ENCODE results near the gene CTNND2.

The CTNND2 gene

DNA sequence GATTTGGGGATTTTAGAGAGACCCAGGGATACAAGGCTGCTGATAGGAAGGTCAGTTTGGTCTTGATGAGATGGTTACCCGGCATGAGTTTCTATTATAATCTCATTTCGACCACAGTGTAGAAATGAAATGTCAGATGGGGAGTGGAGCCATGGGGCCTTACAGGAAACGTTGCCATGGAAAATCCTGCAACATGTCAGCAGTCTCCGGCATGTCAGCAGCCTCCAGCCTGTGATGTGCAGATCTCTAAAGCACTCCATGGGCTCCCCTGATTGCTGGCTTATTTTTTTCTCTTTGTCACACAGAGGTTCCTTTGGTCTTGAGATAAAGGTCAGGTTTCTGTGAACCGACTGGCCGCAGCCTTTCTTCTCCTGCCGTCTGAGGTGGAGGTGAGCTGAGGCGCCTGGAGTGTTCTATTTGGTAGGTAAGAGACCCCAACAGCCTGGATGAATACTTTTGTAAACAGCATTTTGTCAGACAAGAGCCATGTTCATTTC is 934.5 kb downstream of the CTNND2 start:
- no peak for DNase-seq

DNA sequence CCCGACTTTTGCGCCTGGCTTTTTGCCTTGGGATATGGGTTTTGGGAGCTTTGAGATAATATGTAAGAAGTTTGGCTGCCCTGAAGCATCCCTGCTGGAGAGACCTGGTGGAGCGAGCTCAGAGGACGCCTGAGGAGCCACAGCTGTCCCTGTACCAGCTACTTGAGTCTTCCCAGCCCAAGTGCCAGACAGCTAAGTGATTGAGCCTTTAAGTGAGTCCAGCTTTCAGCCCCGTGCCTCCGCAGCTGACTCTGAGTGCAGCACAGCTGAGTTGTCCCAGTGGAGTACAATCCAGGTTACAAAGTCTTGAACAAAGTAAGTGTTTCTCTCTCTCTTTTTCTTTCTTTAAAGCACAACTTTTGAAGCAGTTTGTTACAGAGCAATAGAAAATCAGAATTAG is 939.4 kb downstream of the CTNND2 start:
- DNase-seq, result no peak

DNA sequence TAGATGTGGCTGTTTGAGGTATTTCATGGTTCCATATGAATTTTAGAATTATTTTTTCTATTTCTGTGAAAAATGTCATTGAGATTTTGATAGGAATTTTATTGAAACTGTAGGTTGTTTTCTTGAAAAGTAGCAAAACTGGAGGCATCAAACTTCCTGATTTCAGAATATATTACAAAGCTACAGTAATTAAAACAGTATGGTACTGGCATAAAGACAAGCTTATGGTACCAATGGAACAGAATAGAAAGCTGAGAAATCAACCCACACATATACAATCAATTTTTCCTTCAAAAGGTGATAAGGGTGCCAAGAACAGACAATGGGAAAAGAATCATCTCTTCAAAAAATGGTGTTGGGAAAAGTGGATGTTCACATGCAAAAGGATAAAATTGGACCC is 945.5 kb downstream of the CTNND2 start:
- no peak for DNase-seq

DNA sequence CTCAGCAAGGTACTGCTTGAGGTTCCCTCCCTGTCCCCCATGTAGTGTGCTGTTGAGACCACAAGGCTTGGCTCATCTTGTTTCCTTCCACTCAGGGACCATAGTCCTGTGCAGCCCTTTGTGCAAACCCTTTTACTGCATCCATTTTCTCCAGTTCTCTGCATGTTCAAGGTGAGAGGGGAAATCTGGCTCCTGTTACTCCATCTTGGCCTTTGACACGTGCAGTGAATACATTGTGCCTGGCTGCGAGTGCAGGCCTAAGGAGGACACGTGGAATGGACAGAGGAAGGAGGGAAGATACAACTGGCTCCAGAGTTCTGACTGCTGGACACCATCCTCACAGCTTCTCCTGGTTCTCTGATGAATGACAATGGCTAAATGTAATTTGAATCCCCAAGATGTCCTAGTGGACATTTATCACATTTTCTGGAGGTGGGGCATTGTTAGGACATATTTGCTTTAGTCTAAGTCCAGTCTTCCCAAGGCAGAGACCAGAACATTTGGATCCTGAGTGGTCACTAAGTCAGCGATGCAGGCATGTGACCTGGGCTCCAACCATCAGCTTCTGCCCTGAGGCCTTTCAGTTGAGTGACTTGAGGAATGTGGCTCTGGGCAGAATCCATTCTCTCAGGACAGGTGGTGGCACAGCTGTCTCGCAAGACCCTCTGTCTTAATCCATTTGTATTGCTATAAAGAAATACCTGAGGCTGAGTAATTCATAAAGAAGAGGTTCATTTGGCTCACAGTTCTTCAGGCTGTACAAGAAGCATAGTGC is 954.2 kb downstream of the CTNND2 start:
- no peak for DNase-seq

DNA sequence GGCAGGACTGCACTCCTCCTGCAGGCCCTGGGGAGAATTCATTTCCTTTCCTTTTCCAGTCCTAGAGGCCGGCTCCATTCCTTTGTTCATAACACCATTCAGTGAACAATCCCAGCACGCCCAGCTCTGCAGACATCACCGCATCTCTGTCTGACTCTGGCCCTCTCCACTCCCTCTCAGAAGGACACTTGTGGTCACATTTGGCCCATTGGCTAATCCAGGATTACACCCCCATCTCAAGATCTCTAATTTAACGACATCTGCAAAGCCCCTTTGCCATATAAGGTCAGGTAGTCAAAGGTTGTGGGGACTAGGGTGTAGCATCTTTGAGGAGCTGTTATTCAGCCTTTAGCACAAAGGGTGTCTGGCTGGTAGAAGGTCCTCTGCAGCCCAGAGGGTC is 958.2 kb downstream of the CTNND2 start:
- no peak for DNase-seq

DNA sequence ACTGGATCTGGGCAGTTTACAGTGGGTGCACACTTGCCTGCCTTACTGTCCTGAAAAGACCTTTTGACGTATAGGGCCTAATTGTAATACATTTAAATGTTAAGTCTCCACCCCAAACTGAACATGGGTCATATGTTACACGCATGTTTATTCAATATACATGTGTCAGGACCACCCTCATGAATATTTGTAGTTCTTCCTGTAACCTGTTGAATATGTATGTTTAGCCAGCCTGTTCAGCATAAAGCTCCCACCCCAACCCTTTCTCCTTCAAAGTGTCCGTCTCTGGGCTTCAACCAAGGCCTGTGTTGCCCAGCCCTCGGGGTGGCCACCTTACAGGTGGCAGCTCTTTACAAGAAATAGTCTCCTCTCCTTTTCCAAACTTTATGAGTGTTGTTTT is 962.3 kb downstream of the CTNND2 start:
- DNase-seq, result no peak

DNA sequence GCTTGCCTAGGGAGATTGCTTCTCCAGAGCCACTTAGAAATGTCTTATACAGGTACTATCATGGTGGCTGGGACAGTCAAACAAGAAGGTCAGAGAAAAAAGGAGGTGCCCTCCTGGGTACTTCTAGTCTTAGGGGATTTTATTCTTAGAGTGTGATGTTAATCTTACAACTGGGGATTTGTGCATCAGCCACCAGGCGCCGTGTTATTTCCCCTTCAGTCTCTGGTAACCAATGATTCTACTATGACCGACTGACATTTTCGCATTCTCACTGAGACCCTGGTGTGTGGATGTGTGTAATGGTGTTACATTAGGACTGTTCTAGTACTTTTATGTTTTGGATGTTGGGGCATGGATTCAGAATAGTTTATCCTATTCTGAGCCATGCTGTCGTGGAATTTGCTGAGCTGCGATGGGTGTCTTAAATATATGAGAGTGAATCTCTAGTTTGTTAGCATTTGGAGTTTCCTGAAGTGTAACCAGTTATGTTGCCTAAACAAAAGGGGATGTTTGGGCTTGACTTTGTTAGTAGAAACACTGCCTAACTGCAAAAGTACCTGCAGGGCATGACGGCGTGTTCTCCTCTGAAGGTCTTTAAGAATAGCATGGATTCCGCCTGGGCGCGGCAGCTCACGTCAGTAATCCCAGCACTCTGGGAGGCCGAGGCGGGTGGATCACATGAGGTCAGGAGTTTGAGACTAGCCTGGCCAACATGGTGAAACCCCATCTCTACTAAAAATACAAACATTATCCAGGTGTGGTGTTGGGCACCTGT is 968.0 kb downstream of the CTNND2 start:
- DNase-seq, result no peak

DNA sequence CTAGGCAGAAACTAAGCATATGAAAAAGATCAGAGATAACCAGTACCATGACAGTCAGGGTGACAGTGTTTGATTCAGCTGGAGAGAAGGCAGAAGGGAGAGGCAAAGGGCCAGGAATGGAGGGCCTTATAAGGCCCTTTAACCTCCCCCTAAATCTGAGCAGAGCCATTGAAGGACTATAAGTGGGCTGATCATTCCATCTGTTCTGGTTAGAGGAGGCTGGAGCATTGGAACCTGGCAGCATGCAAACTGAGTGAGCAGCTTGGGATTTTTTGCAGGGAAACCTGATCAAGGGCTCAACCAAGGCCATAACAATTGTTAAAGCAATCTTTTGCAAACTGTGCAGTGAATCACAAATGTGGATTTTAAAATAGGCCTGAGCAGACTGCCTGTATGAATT is 968.7 kb downstream of the CTNND2 start:
- no peak for DNase-seq

DNA sequence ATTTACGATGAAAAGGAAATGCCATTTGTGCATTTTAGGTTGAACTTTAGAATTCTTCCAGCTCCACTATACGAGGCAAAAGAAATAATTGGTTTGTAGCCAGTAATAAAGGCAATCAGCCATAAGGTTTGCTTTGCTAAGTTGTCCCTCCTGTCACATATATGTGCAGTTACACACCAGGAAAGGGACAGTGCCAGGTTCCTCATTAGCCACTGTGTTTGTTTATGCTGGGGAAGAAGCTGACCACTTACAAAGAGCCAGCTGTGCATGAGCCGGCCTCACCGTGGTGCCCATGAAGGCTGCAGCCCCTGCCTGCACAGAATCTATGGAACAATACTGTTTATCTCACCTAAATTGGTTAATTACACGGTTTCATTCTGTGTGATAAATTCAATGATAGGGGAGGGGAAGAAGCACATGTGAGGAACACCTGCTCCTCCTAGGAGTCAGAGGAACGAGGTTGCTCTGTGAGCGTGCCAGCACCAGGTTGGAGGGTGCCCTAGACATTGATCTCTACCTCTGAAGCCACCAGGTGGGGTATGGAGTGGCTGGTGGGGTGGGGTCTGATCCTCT is 969.4 kb downstream of the CTNND2 start:
- no peak for DNase-seq

DNA sequence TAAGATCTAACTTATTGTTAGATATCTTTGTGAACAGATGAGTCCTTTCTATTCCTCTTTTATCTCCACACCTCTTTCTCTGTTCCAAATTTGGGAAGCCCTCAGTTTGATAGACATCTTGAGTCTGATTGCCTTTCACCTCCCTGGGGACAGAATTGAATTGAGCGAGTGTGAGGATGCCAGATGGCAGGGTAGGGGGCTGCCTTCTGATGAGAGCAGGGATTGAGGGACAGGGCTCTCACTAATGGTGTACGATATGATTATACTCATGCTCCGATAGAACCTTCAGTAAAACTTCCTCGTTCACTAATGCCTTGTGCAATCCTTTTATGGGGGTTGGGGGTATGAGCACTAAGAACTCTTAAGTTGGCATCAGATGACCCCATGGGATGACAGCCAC is 971.1 kb downstream of the CTNND2 start:
- DNase-seq, result no peak

DNA sequence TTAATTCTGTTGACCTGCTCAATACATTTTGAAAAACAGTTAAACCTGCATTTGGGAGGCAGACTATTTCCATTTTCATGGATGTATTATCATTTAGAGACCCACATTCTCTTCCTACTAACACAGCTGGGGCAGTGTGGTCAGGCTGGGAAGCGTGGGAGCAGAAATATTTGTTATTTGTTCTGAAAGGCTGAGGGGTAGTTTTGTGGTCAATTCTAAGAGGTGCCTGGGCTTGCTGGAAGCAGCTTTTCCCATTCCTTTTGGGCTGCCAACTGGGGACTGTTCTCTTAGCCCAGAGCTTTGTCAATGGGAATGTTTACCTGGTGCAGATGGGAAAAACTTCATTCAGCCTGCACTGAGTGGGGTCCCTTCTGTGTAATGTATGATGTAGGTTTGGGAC is 971.8 kb downstream of the CTNND2 start:
- DNase-seq, result no peak

DNA sequence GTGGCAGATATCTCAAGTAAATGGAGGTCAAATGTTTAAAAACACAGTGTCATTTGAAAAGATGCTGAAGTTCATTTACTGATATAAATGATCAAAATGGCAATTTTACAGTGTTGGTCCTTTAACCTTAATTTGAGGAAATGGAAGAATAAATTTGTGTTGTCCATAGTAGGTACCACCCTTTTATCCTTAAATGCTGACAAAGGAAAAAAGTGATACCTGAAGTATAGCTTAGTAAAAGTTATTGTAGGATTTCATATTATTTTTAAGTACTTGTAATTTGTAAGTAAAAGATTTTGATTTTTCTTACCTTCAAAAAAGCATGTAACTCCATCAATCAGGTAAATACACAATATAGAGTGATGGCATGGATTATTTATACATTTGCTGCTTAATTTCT is 976.6 kb downstream of the CTNND2 start:
- no peak for DNase-seq

DNA sequence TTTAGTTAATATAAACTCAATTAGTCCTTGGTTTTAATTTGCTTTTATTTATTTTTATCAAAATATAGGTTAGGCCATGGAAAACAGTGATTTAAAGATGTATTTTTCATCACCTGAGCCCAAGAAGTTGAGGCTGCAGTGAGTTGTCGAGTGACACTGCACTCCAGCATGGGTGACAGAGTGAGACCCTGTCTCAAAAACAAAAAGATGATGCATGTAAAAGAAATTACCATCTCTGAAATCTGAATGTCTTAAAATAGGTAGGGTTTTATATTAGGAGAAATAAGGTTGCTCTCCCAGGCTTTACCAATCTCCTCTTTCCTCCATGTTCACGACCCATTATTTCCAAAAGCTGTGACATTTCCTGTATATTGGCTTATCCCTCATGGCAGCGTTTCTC is 980.9 kb downstream of the CTNND2 start:
- DNase-seq, result no peak

Measured in GDM1 (cell line).